Activated naive CD8-positive, alpha-beta T cell treated with anti-CD3 and anti-CD28 coated beads, Interleukin-2, amount 10 ng/mL, durations not matched to agents 7 days and 5 days (primary cell): ENCODE data around the gene ZCCHC2. TPM values are rescaled to one million over a fixed set of nuclear protein-coding genes. Genes with fewer than 3 reads are reported as not detected.
A peak's percentile ranks its signal among the peaks of the same experiment; 100 is the strongest.

Source experiments
- ATAC-seq: fragments of 150-1000 bp; cut with Tn5 transposase; one replicate; pipeline ENCODE4 v1.10.0; 2021; ENCODE audit warnings: low read depth, moderate library complexity
- POLR2A ChIA-PET: fragments of 350-600 bp; sonication (Branson Sonifier 250); formaldehyde crosslinking; loops from one replicate; lab custom pipeline; 2021; ENCODE audit warnings: antibody characterized with exemption; lab: Charles Lee
- DNase-seq: peaks from one replicate; pipeline ENCODE4 v3.0.0; 2021
- H3K27ac Mint-ChIP-seq: one replicate; pipeline ENCODE4 v1.8.0; 2022; ENCODE audit warnings: mild to moderate bottlenecking, mixed read lengths
- H3K27me3 Mint-ChIP-seq: one replicate; pipeline ENCODE4 v1.8.0; 2022; ENCODE audit warnings: mild to moderate bottlenecking, moderate library complexity, mixed read lengths
- H3K36me3 Mint-ChIP-seq: one replicate; pipeline ENCODE4 v1.8.0; 2021; ENCODE audit warnings: mild to moderate bottlenecking, mixed read lengths
- H3K4me1 Mint-ChIP-seq: one replicate; pipeline ENCODE4 v1.8.0; 2021; ENCODE audit warnings: mixed read lengths
- H3K4me3 Mint-ChIP-seq: one replicate; pipeline ENCODE4 v1.8.0; 2022; ENCODE audit warnings: mild to moderate bottlenecking, moderate library complexity, mixed read lengths
- H3K9me3 Mint-ChIP-seq: one replicate; pipeline ENCODE4 v1.8.0; 2021; ENCODE audit warnings: mixed read lengths
- total RNA-seq, 2 experiments: library from RNA; stranded (reverse); gene quantifications; one replicate each; pipeline ENCODE4 v1.2.3, GENCODE V29; 2021

The ZCCHC2 gene
- 10 to 100 TPM; 56.8 to 61.7 TPM for total RNA-seq

DNA sequence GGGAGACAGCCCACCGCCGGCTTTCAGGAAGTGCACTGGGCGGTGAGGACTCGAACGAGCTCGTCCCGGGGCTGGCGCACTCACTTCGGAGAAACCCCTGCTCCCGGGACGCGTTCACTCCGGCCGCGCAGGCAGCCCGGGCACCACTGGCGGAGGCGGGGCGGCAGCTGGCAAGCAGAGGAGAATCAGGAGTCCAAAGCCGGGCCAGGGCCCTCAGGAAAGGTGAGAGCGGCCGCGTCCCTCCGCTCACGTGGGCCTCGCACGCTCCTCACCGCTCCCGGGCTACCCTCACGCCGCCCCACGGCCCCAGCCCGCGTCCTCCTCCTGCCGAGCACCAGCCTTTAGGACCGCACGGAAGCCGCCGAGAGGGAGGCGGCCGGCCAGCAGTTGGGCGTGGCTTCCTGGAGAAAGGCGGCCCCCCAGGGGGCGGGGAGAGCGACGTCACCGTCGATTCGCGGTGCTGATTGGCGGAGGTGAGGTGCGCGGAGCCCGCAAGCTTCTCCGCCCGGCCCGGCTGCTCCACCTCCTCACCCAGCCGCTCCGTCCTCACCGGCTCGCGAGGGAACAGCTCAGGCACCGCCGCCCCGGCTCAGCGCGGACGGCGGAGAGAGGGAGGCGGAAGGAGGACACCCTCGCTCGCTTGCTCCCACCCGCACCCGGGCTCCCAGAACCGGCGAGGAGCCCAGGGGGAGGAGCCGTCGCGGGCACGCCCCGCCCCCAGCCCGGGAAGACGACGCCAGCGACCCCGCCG, at the start of gene ZCCHC2:
Gene ZCCHC2, plus strand, starts transcription at position 522 of the 751 bp plus-strand sequence. CDS start 400 bp downstream, outside the sequence.
- DNase-seq (peak; percentile 100), ATAC-seq (peak; percentile 85)
- Mint-ChIP-seq H3K27me3 (no peaks in the 10 kb centered on the region), H3K27ac (peak within 1 kb of the TSS; percentile 99), H3K36me3 (peaks cover 37% of the 10 kb centered on the region), H3K4me1 (peaks cover 31% of the 10 kb centered on the region), H3K4me3 (peak within 1 kb of the TSS; percentile 98), H3K9me3 (peaks cover 1% of the 10 kb centered on the region)
- POLR2A ChIA-PET: interaction anchor here (0.7 to 5.5 kb wide), 16 partner anchors 10 to 843 kb away, joined by 3 to 165 read pairs (median 4); partner anchors contain the start of genes PIGN, RELCH and TNFRSF11A

DNA sequence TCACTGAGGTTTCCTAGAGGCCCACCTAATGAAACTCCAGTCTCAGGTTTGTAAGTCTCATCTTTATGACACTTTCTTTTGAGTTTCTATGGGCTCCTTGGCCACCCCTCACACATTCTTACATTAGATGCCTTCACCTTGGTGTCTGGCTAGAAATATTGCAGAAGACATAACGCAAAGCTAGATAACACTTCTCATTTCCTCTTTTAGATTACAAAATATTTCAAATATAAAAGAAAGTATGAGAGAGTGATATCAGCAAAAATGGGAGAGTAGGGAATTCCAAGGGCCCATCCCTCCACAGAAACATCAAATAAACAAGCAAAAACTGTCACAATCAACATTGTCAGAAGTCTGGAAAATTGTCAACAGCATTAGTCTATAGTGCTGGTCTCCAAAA, 43.3 kb upstream of the ZCCHC2 start:
- Mint-ChIP-seq H3K4me3 (no peak overlapping the region), H3K4me1 (no peaks in the 10 kb centered on the region), H3K27ac (no peak overlapping the region), H3K27me3 (peaks cover 15% of the 10 kb centered on the region), H3K36me3 (peaks cover 11% of the 10 kb centered on the region), H3K9me3 (peaks cover 17% of the 10 kb centered on the region)
- no peak for DNase-seq
- ATAC-seq: no peak
- POLR2A ChIA-PET: no interaction called here

DNA sequence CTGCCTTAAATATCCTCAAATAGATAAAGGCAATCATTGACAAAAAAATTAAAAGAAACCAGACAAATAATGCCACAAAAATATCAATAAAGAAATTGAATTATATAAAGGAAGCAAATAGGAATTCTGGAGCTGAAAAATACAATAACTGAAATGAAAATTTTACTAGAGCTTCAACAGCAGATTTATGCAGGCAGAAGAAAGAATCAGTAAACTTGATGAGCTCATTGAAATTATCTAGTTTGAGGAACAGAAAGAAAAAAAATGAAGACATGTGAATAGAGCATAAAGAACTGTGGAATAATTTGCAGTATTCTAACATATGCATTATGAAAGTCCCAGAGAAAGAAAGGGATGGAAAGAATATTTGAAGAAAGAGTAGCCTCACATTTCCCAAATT, 41.9 kb upstream of the ZCCHC2 start:
- Mint-ChIP-seq H3K4me1 (no peaks in the 10 kb centered on the region), H3K9me3 (peaks cover 16% of the 10 kb centered on the region), H3K27ac (no peak overlapping the region), H3K4me3 (no peak overlapping the region), H3K36me3 (peaks cover 11% of the 10 kb centered on the region), H3K27me3 (peaks cover 20% of the 10 kb centered on the region)
- ATAC-seq: no peak
- POLR2A ChIA-PET: no interaction called here
- DNase-seq: no peak

DNA sequence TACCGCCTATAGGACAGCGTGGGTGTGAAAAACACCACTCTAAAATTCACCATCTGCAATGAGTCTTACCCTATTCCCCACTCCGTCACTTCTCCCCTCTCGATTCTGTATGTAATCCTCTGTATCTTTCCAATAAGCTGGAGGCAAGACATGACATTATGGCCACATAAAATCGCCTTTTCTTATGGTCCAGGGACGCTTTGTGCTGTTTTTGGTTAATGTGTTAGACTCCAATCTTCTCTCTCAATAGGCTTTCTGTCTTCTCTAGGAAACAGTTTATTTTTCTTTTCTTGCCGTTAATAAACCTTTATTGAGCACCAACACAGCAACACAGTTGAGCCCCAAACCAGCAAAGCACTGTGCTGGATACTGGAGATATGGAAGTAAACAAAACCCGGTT, 37.9 kb upstream of the ZCCHC2 start:
- H3K27ac Mint-ChIP-seq: no peak overlapping the region
- H3K36me3 Mint-ChIP-seq: peaks cover 7% of the 10 kb centered on the region
- H3K27me3 Mint-ChIP-seq: peaks cover 12% of the 10 kb centered on the region

DNA sequence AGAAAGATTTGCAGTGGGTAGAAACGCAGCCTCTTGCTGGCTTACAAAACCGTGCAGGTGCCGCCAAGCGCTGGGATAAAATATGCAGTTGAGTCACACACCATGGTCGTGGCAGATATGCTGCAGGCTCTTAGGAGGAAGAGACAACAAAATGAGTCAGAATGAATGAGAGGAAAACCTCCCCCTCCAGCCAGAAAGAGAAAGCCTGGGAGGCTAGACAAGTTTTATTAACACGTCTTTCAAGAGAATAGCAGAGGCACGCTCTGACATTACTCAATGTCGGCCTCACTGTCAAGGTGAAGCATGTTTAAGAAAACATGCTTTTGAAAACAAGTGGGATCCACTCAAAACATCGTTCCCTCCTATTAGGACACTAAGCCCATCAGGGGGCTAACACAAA, 37.1 kb upstream of the ZCCHC2 start:
- peaks cover 6% of the 10 kb centered on the region for H3K36me3 Mint-ChIP-seq
- ATAC-seq: no peak
- H3K27ac Mint-ChIP-seq: no peak overlapping the region
- H3K4me1 Mint-ChIP-seq: no peaks in the 10 kb centered on the region
- no peak for DNase-seq
- peaks cover 4% of the 10 kb centered on the region for H3K9me3 Mint-ChIP-seq
- POLR2A ChIA-PET: no interaction called here
- H3K4me3 Mint-ChIP-seq: no peak overlapping the region
- peaks cover 12% of the 10 kb centered on the region for H3K27me3 Mint-ChIP-seq

More for the DNA sequence above, 37.9 kb upstream of the ZCCHC2 start:
- Mint-ChIP-seq H3K9me3 (peaks cover 10% of the 10 kb centered on the region), H3K4me3 (no peak overlapping the region), H3K4me1 (no peaks in the 10 kb centered on the region)
- no peak for DNase-seq
- POLR2A ChIA-PET: no interaction called here
- ATAC-seq: no peak

DNA sequence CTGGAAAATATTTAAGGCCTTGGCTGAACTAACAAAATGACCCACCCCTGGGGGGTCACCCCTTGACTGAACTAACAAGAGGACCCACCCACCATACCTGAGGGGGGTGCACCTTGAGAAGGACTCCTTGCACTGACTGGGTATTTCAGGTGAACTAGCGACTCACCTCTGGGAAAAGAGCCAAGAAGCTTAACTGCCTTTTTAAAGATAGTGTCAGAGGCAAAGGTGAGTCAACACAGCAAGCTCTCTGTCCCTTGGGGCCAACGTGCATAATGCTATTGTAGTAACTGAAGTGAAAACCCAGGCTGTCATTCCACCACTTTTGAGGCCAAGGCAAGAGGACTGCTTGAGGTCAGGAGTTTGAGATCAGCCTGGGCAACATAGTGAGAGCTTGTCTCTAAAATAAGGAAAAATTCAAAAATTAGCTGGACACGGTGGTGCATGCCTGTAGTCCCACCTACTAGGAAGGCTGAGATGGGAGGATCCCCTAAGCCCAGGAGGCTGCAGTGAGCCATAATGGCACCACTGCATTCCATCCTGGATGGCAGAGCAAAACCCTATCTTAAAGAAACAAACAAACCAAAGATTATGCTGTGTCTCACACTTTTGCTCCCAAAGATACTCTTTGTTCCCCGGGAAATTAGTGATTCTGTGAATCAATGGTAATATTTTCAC, 36.4 kb upstream of the ZCCHC2 start:
- no peak overlapping the region for H3K4me3 Mint-ChIP-seq
- H3K27me3 Mint-ChIP-seq: peaks cover 16% of the 10 kb centered on the region
- peaks cover 2% of the 10 kb centered on the region for H3K36me3 Mint-ChIP-seq
- POLR2A ChIA-PET: no interaction called here
- ATAC-seq (no peak), DNase-seq (no peak)
- H3K9me3 Mint-ChIP-seq: no peaks in the 10 kb centered on the region
- no peaks in the 10 kb centered on the region for H3K4me1 Mint-ChIP-seq
- H3K27ac Mint-ChIP-seq: no peak overlapping the region

DNA sequence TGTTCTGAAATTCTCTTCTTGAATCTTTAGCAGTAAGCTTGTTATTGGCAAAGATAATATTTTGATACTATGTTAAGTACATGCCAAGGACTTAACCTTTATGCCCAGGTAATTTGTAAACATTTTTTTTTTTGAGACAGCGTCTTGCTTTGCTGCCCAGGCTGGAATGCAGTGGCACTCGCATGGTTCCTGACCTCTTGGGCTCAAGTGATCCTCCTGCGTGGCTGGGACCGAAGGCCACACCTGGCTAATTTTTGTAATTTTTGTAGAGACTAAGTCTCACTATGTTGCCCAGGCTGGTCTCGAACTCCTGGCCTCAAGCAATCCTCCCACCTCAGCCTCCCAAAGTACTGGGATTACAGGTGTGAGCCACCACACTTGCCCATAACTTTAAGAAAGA, 35.7 kb upstream of the ZCCHC2 start:
- Mint-ChIP-seq H3K9me3 (no peaks in the 10 kb centered on the region), H3K4me1 (no peaks in the 10 kb centered on the region), H3K36me3 (no peaks in the 10 kb centered on the region), H3K27ac (no peak overlapping the region), H3K4me3 (no peak overlapping the region), H3K27me3 (peaks cover 20% of the 10 kb centered on the region)
- no peak for DNase-seq
- no peak for ATAC-seq
- POLR2A ChIA-PET: no interaction called here

DNA sequence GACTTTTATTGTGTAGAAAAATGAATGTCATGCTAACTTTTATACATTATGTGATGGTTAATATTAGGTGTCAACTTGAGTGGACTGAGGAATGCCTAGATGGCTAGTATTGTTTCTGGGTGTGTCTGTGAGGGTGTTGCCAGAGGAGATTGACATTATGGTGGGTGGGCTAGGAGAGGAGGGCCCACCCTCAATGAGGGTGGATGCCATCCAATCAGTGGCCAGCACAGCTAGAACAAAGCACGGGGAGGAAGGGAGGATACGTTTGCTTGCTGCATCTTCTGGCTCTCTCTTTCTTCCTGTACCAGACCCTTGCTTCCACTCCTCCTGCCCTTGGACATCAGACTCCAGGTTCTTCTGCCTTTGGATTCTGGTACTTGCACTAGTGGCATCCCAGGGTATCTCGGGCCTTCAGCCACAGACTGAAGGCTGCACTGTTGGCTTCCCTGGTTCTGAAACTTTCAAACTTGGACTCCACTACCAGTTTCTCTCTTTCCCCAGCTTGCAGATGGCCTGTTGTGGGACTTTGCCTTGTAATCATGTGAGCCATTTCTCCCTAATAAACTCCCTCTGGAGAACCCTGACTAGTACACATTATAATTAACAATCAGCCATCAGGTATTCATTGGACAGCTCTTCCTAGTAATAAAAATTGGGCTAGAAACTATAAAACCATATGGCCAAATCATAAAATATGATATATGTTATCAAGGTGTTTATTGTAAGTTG, 31.7 kb upstream of the ZCCHC2 start:
- DNase-seq (no peak), ATAC-seq (no peak)
- POLR2A ChIA-PET: no interaction called here
- Mint-ChIP-seq H3K27ac (no peak overlapping the region), H3K9me3 (no peaks in the 10 kb centered on the region), H3K27me3 (peaks cover 22% of the 10 kb centered on the region), H3K4me3 (no peak overlapping the region), H3K4me1 (no peaks in the 10 kb centered on the region), H3K36me3 (no peaks in the 10 kb centered on the region)

DNA sequence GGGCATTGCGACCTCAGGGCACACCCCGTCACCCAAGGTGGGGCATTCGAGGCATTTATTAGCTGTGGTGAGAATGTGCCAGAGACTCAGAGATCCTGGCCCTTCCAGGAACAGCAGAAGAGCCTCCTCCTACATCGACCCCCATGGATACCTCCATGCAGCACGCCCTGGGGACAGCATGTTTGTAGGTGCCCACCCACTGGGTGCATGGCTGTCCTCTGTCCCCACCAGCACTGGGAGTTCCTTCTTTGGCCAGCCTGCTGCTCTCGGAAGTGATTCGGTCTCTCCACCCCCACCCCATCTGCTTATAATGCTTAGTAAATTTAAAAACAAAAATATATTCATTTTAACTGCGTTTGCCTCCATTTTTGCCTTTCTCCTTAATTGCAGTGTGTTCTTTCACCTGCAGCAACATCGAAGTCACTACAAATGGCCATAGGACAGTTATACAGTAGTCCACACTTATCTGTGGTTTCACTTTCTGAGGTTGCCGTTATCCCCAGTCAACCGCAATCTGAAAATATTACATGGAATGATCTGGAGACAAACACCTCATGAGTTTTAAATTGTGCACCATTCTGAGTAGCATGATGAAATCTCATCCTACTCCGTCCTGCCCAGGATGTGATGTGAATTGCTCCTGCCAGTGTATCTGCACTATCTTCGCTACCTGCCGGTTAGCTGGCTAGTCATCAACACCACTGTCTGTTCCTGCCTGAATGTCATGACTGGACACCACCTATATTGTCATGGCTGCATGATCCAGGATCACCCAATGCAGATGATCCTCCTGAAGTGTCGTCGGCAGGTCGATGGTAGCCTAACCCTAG, 29.6 kb upstream of the ZCCHC2 start:
- Mint-ChIP-seq H3K27me3 (peaks cover 22% of the 10 kb centered on the region), H3K4me3 (no peak overlapping the region), H3K36me3 (no peaks in the 10 kb centered on the region), H3K9me3 (no peaks in the 10 kb centered on the region), H3K4me1 (no peaks in the 10 kb centered on the region), H3K27ac (no peak overlapping the region)
- ATAC-seq: no peak
- no peak for DNase-seq
- POLR2A ChIA-PET: no interaction called here

DNA sequence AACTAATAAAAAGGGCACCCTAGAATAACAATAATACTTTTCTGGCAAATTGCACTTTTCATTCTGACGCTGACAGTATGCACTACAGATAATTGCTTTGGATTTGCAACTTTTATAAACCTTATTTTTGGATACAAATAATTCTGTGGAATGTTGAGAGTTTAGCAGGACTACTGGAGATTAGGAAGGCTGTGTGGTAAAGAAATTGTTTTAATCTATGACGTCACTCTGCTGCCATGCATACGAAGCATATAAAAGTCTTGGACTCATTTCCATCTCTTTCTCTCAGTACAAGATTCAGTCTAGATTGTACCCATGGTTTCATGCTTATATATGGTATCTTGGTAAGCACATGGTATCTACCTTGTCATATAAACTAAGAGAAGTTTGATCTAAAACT, 28.1 kb upstream of the ZCCHC2 start:
- H3K27ac Mint-ChIP-seq: no peak overlapping the region
- no peaks in the 10 kb centered on the region for H3K36me3 Mint-ChIP-seq
- no peaks in the 10 kb centered on the region for H3K4me1 Mint-ChIP-seq
- ATAC-seq: no peak
- no peak overlapping the region for H3K4me3 Mint-ChIP-seq
- POLR2A ChIA-PET: no interaction called here
- DNase-seq: no peak
- H3K27me3 Mint-ChIP-seq: peaks cover 22% of the 10 kb centered on the region
- H3K9me3 Mint-ChIP-seq: no peaks in the 10 kb centered on the region

DNA sequence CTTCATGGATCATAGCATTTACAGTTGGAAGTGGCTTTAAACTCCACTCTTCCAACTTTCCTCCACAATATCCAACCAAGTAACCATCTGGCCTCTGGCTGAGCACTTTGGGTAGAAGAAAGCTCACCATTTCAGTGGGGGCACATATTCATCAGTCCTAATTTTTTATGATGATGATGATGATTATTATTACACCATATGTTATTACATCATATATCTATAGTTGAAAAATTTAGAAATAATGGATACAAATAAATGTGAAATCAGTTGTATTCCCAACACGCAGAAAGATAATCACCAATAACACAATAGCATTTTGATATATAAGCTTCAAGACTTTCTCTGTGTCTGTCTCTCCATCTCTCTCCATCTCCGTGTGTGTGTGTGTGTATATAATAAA, 26.6 kb upstream of the ZCCHC2 start:
- peaks cover 6% of the 10 kb centered on the region for H3K36me3 Mint-ChIP-seq
- ATAC-seq (no peak), DNase-seq (no peak)
- no peak overlapping the region for H3K27ac Mint-ChIP-seq
- H3K4me3 Mint-ChIP-seq: no peak overlapping the region
- POLR2A ChIA-PET: no interaction called here
- no peaks in the 10 kb centered on the region for H3K9me3 Mint-ChIP-seq
- H3K27me3 Mint-ChIP-seq: peaks cover 19% of the 10 kb centered on the region
- no peaks in the 10 kb centered on the region for H3K4me1 Mint-ChIP-seq

DNA sequence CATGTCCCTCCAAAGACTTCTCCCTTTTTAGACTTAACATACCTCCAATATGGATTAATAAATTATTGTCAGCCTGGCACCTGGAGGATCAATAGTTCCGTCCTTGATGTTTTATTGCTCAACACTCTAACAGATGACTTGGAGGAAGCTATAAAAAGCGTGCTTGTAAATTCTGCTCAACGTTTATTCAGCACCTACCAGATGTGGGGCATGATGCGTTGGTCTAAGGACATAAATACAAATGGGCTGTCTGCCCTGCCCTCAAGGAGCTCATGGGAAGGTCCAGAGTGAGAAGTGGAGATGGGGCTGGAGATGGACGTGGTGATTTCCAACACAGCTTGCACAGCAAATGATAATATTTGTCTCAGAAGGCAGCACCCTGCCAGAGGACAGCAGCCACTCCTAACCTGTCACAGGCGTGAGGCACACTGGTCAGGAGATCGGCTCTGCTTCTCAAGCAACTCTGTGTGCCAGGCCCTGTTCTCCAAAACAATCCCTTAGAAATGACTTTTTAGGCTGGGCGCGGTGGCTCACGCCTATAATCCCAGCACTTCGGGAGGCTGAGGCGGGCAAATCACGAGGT, 25.5 kb upstream of the ZCCHC2 start:
- H3K27ac Mint-ChIP-seq: no peak overlapping the region
- H3K9me3 Mint-ChIP-seq: peaks cover 1% of the 10 kb centered on the region
- no peak for ATAC-seq
- no peak for DNase-seq
- H3K4me3 Mint-ChIP-seq: no peak overlapping the region
- peaks cover 15% of the 10 kb centered on the region for H3K36me3 Mint-ChIP-seq
- no peaks in the 10 kb centered on the region for H3K4me1 Mint-ChIP-seq
- H3K27me3 Mint-ChIP-seq: peaks cover 13% of the 10 kb centered on the region
- POLR2A ChIA-PET: no interaction called here
